ENCODE measurements around the gene SNAI3.

SNAI3 gene

DNA sequence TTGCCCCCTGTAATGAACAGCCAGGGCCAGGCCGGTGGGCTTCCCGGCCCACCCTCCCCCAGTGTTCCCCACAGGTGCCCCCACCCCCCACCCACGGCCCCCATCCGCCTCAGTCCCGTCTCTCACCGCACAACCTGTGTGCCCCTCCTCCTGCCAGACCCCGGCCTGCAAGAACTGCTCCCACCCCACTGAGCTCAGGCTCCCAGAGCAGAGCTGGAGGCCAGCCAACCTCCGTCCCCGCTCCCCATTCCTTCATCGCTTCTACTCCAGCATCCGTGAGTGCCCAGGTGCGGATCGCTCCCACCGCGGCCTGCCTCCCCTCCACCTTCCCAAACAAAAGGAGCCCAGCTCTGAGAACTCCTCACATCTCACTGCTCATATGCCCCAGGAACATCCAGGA is 27.6 kb downstream of the SNAI3 start:
- H3K4me3 ChIP-seq (ENCODE audit: low read depth, low read length): no peak overlapping the region
- DNase-seq (ENCODE audit: low read depth): no peak
- TF ChIP-seq, protein P1, sequence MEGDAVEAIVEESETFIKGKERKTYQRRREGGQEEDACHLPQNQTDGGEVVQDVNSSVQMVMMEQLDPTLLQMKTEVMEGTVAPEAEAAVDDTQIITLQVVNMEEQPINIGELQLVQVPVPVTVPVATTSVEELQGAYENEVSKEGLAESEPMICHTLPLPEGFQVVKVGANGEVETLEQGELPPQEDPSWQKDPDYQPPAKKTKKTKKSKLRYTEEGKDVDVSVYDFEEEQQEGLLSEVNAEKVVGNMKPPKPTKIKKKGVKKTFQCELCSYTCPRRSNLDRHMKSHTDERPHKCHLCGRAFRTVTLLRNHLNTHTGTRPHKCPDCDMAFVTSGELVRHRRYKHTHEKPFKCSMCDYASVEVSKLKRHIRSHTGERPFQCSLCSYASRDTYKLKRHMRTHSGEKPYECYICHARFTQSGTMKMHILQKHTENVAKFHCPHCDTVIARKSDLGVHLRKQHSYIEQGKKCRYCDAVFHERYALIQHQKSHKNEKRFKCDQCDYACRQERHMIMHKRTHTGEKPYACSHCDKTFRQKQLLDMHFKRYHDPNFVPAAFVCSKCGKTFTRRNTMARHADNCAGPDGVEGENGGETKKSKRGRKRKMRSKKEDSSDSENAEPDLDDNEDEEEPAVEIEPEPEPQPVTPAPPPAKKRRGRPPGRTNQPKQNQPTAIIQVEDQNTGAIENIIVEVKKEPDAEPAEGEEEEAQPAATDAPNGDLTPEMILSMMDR (conservative IDR thresholded peaks at IDR 0.05; ENCODE audit: low read depth, low read length): no peak

DNA sequence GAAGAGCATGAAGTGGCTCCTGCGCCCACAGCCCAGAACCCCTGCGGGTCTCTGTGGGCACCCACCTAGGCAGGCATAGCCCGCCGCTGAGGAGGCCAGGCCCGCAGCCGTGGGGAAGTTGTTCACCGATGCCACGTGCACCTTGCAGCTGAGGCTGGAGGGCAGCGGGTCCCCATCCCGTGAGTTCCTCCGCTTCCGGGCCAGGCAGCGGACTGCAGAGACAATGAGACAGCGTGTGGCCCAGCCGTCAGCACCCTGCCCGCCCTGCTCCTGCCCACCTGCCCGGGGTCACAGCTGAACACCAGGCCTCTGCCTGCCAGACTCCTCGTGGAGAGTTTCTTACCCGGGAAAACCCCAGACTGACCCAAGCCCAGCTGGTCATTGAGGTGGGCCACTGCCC is 28.9 kb downstream of the SNAI3 start:
- TF ChIP-seq, protein P1 (conservative IDR thresholded peaks at IDR 0.05; ENCODE audit: low read depth, low read length): no peak
- H3K4me3 ChIP-seq (ENCODE audit: low read depth, low read length): no peak overlapping the region
- DNase-seq (ENCODE audit: low read depth): no peak

DNA sequence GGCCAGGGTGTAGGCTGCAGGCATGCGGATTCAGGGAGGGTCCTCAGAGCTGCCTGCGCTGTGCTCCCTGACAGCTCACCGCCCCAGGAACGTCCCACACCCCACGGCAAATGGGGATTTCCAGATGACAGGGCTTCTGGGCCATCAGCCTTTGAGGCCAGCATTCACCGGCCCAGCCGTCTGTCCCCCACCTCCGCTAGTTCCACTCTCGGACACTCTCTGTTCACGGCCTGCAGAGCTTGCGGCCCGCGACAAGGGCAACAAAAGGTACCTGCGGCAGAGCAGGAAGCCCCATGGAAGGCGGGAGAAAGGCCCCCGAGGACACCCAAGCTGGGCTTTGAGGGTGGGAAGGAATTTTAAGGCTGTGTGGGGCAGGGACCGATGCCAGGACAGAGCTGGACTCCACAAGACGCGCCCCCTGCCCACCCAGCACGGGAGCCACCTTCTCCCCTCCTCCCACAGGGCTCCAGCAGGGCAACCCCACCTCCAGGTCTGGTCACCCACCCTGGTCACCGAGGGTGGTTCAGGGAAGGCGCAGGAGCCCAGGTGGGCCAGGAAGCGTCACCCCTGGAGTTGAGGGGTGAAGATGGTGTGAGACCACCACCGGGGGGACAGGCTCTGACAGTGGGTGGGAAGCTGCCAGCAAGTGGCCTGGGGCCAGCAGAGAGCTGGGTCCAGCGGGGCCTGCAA is 29.9 kb downstream of the SNAI3 start:
- DNase-seq (ENCODE audit: low read depth): no peak
- no peak overlapping the region for H3K4me3 ChIP-seq (ENCODE audit: low read depth, low read length)
- TF ChIP-seq, protein P1 (conservative IDR thresholded peaks at IDR 0.05; ENCODE audit: low read depth, low read length): no peak

DNA sequence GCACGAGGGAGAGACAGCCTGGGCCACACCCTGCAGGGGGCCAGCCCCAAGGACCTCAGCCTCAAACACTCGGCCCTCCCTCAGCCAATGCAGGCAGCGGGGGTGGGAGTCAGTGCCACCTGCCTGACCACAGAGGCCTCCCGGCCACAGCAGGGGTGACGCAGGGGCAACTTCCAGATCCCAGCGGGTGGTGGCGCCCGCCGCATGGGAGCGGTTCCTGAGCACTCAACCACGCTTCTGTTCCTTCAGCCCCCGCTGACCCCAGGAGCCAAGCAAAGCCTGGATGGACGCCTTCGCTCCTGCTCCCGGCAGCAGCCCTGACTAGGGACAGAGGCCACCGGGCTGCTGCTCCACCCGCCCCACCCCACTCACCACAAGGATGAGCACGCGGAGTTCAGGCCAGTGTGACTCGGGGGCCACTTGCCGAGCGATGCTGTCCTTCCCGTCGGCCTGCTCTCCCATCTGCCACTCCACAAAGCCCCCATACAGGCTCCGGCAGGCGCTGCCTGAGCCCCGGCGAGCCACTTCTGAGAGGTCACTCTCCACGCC is 30.5 kb downstream of the SNAI3 start:
- DNase-seq (ENCODE audit: low read depth): no peak
- TF ChIP-seq, protein P1 (conservative IDR thresholded peaks at IDR 0.05; ENCODE audit: low read depth, low read length): no peak
- H3K4me3 ChIP-seq (ENCODE audit: low read depth, low read length): no peak overlapping the region

DNA sequence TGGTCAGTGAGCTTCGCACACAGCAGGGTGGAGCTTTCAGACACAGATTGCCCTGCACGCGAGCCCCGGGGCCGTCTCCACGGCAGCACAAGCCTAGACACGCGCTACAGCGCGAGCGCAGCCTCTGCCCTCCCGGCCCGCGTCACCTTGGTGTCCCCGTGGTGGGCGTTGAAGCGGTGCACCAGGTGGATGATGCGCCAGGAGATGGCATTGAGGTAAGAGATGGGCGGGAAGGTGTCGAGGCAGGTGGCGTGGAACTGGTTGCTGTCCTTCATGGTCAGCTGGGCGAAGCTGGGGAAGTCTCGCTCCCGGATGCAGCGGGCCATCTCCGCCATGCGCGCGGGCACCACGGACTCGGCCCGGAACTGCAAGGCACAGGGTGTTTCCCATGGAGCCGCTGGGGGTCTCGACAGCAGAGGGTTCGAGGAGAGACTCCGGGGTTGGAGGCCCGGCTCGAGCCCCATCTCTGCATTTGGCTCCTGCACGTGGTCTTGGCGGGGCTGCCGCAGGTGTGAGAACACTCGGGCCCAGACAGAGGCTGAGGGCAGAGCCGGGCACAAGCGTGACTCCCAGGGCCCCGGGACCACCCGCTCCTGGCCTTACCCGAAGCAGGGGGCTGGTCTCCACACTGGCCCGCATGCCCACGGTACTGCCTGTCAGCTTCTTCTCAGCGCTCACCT is 31.1 kb downstream of the SNAI3 start:
- no peak overlapping the region for H3K4me3 ChIP-seq (ENCODE audit: low read depth, low read length)
- TF ChIP-seq, protein P1 (conservative IDR thresholded peaks at IDR 0.05; ENCODE audit: low read depth, low read length): no peak

DNA sequence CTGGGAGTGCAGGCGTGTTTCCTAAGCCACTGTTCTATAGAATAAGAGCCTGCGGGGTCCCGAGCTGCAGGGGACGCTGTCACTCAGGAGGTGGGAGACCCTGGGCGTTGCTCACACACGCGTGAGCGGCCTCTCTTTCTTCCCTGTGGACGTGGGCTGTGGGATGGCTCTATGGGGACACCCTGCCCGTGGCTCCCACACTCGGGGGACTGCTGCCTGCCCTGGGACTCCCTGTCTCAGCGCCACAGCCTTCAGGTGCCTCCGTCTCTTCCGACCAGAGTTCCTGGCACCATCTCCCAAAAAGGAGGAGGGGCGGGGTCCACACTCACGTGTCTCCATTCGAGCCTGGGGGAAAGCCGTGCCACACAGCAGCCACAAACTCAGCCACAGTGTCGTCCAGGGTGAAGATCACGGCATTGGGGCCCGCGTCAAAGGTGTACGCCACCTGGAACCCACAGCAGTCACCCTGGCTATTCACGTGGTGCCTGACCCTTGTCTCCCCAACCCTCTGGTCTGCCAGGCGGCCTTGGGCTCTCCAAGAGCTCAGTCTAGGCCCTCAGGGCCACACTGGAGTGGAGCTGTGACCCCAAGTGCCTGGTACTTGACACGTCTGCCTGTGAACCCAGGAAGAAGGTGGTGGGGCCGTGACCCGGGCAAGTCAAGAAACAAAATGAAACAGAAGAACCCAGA is 31.8 kb downstream of the SNAI3 start:
- DNase-seq (ENCODE audit: low read depth): no peak
- TF ChIP-seq, protein P1 (conservative IDR thresholded peaks at IDR 0.05; ENCODE audit: low read depth, low read length): no peak
- H3K4me3 ChIP-seq (ENCODE audit: low read depth, low read length): no peak overlapping the region

More for the DNA sequence above, 31.1 kb downstream of the SNAI3 start:
- DNase-seq (ENCODE audit: low read depth): no peak
